Central memory CD4-positive, alpha-beta T cell (primary cell): ENCODE data around the gene TMEM40.
A peak's percentile ranks its signal among the peaks of the same experiment; 100 is the strongest.
"Not testable (repeated sequence)": the region's sequence is repeated elsewhere in the genome, so short reads cannot be mapped to it uniquely, and the experiment has no call there.

ENCODE experiments used
- DNase-seq: peaks from one replicate; pipeline ENCODE4 v3.0.0; 2022

The TMEM40 gene

GRCh38 chr3:12750223-12750622, 8.8 kb downstream of the TMEM40 start:
- DNase-seq, result no peak

DNA sequence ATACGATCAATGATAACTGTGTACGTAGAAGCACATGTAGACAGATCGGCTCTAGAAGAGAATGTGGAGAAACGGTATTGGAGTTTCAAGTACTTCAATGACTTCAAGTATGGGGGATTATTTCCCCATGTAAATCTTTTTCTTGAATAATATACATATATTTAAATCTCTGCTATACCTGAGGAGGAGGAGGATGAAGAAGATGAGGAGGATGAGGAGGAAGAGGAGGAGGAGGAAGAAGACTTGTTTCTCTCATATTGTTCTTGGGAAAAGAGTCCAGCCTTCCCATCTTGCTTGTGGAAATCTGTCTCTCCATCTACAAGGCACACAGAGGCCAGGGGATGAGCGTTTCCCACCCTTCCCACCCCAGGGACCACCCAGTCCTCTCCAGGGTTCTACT, 10.6 kb downstream of the TMEM40 start:
- no peak for DNase-seq

DNA sequence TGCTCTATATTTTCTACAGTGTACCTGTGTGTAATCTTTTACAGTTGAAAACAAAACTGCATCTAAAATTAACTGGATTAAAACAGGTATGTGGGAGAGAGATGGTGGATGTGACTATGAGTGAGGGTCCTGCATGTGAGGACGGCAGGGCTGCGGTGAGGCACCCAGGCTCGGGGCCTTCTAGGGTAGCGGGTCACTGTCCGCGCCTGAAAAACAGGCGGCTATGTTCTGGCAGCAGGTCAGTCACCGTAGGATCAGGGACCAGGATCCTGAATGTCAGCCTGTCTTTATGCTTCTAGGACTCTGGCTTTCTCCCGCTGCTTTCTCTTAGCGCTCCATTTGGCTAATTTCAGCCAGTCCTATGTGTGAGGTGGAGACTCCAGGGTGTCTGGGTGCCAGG, 12.6 kb downstream of the TMEM40 start:
- no peak for DNase-seq

DNA sequence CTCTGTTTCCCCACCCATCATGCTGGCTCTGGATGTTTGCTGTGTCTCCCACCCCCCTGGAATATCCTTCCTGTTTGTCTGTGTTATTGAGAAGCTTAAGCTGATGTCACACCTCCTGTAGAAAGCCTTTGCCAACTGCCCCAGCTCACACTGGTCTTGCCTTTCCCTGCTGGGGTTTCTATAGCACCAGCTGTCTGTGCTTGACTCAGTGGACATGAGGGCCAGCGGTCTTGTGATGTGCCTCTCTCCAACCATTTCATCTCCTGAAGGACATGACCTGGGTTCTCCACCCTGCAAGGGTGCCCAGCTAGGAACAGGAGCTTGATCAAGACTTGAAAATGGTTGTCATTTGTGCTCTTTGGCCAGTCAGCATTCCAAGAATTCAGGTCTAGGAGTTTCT, 14.7 kb downstream of the TMEM40 start:
- DNase-seq, result no peak

DNA sequence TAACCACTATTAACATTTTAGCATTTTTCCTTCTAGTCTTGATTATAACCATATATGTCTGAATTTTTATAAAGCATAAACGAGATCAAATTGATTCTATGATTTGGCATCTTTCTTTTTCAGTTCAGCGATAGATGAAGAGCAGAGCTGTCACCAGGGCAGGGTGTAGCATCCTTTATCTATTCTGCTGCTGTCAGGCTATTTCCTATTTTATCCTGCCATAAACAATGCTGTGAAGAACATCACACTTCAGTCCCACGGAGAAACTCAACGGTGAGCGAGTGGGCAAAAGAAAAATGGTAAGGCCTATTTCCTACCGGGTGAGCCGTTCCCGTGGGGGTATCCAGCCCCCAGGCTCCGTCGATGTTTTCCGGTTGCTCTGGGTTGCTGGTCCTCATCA, 15.5 kb downstream of the TMEM40 start:
- no peak for DNase-seq

DNA sequence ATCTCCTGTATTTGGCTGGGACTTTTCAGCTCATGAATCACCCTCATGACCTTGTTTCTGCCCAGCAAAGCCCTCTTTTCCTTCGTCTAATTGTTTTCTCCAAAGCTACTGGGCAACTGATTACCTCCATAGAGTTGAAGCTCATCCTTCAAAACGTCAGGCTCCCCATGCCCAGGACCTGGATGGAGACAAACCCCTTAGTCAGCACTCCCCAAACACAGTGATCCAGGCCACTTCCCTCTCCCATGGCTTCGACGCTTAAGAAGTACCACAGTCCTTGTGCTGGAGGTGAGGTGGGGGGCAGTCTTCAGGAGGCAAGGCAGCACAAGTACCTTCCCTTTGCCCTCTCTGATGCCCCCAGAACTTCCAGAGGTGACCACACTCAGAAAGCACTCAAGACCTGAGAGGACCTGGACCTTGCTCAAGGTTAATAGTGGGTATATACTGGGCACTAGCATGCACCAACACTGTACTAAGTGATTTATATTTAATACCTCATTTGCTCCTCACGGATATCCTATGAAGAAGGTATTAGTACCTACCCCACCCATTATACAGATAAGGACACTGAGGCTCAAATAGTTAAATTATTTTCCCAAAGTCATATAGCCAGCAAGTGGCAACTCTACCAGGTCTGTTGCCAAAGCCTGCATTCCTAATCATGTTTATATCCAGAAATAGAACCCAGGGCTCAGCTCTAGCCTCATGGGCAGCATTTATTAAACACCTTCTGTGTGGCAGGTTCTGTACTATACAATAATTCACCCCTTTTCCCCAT, 16.5 kb downstream of the TMEM40 start:
- no peak for DNase-seq

DNA sequence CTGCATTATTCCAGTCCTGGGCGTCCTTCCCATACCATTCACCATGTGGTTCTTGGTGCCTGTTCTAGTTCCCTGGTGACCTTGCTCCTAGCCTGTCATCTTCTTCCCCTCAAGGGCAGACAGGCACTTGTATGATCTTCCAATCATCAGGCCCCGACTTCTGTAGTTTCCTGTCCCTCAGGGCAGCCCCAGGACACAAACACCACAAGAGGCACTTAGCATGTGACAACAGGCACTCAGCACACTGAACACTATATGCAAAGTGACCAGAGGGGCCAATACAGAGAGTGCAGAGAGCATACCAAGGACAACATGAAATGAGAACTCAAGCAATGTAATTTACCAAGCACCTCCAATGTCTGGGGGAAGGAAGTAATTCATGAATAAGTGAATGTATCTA, 17.9 kb downstream of the TMEM40 start:
- DNase-seq, result no peak

DNA sequence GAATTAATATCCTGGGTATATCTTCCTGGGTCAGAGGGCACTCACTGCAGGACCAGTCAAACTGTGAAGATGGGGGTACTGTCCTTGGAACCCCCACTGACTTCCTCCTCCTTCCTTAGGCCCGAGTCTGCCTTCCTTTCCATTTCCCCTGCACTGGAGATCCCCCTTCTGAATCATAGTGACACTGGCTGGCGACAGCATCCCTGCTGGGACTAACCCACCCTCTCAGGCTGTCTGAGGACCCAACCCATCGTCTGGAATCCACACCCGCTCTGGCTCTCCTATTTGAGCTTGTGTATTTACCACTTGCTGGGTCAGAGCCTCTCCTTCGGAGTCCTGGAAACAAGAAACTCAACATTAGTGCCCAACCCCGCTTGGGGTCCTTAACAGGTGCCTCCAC, 21.2 kb downstream of the TMEM40 start:
- DNase-seq, result no peak

DNA sequence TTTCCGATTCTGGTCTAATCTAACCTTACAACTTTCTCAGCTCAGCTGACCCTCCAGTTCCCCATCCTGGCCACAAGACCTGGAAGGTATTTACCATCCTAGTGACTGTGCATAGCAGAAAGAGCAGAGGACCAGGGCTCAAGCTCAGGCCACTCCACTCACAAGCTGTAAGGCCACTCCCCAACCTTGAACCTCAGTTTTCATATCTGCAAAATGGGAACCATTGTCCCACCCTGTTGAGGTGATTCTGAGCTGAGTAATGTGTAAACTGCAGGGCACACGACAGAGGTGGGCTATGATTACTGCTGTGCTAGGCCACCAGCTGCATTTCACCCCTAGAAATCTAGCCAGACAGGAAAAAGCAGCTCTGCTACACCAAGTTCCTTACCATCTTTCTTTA, 21.7 kb downstream of the TMEM40 start:
- no peak for DNase-seq

- no peak for DNase-seq
Measured at GRCh38 chr3:12734960-12735359, 24.1 kb downstream of the TMEM40 start.

DNA sequence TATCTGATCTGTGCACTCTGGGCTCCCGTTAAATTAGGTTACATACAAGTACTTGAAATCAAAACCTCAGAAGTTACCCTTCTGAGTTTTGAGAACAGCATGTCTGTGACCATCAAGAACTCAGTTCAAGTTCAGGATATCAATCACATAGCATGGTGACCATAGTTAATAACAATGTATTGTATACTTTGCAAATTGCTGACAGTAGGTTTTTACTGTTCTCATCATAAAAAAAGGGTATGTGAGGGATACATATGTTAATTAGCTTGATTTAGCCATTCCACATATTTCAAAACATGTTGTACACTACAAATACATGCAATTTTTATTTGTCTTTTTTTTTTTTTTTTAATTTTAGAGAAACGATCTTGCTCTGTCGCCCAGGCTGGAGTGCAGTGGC, 25.5 kb downstream of the TMEM40 start:
- no peak for DNase-seq

DNA sequence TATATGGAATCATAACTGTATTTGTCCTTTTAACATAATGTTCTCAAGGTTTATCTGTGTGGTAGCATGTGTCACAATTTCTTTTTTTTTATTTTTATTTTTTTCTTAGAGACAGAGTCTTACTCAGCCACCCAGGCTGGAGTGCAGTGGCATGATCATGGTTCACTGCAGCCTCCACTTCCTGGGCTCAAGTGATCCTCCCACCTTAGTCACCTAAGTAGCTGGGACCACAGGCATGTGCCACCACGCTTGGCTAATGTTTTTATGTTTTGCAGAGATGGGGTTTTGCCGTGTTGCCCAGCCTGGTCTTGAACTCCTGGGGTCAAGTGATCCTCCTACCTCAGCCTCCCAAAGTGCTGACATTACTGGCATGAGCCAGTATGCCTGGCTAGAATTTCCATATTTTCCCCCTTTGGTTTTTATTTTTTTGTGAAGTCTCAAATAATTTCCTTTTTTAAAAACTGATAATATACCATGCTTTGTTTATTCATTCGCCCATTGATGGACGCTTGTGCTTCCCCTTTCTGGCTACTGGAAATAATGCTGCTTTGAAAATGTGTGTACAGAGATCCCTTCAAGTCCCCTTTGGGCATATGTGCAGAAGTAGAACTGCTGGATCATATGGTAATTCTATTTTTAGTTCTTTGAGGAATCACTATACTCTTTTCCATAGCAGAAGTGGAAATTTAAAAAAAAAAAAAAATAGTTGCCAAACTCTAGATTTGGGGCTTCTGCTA, 28.4 kb downstream of the TMEM40 start:
- no peak for DNase-seq

GRCh38 chr3:12729051-12729651, 29.9 kb downstream of the TMEM40 start:
- DNase-seq, result no peak

GRCh38 chr3:12727937-12728336, 31.1 kb downstream of the TMEM40 start:
- DNase-seq, result no peak

DNA sequence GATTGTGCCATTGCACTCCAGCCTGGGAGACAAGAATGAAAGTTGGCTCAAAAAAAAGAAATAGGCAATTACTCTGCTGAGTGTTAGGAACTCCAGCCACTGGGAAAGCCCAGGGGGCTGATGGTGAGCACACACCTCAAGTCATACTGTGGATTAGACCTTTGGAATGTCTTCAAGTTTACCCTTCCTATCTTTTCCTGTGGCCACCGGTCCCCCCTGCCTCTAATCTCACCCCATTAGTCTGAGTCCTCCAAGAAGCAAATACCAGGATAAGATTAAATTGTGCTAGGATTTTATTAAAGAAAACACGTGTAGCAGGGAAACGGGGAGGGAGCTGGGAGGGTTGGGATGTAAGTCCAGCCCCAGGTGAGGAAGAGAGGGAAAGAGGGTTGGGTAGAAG, 31.6 kb downstream of the TMEM40 start:
- DNase-seq, result no peak

DNA sequence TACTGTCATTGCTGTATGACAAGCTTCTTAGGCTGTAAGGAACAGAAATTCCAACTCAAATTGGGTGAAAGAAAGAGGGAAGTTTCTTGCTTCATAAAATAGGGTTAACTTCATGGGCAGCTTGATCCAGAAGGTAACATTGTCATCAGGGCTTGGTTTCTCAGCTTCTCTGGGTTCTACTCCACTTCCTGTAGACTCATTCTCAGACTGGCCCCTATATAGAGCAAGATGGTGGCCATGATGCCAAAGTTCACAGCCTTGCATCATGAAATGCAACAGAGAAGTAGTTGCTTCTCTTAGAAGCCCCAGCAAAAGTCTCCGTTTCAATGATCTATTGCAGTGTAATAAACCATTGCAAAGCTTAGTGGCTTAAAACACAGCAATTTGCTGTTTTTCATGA, 33.6 kb downstream of the TMEM40 start:
- DNase-seq, result no peak

DNA sequence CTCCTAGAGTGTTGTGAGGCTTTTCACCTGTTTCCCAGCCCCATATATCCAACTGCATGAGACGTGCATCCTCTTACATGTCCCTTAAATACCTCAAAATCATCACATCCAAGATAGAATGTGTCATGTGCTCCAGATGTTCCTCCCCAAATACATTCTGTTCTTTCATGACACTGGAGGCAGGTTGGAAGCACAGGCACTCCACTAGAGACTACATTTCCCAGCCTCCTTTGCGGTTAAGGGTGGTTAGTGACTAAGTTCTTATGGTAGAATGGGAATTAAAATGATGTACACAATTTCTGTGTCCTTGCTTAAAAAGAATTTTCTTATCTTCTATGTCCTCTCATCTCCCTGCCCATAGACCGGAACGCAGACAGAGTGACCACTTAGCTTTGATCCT, 34.3 kb downstream of the TMEM40 start:
- DNase-seq, result no peak

GRCh38 chr3:12723362-12723761, 35.7 kb downstream of the TMEM40 start:
- not testable (repeated sequence) for DNase-seq

DNA sequence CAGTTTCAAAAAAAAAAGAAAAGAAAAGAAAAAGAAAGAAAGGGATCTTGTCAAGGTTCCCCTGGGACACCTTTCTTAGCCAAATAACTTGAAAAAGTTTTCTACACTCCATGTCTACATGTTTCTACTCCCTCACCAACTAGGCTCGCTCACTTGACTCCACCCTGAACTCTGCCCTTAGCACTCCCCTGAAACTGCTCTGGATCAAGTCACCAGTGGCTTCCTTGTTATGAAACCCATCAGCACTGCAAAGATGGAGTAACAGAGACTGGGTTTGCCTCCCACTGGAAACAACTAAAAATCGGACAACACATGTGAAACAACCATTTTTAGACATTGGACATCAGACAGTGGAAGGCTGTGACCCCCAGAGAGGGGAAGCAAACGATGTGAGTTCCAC, 36.8 kb downstream of the TMEM40 start:
- no peak for DNase-seq

- DNase-seq, result peak; percentile 74
Measured at GRCh38 chr3:12719984-12720898, 38.8 kb downstream of the TMEM40 start.

GRCh38 chr3:12719541-12719940, 39.5 kb downstream of the TMEM40 start:
- no peak for DNase-seq

DNA sequence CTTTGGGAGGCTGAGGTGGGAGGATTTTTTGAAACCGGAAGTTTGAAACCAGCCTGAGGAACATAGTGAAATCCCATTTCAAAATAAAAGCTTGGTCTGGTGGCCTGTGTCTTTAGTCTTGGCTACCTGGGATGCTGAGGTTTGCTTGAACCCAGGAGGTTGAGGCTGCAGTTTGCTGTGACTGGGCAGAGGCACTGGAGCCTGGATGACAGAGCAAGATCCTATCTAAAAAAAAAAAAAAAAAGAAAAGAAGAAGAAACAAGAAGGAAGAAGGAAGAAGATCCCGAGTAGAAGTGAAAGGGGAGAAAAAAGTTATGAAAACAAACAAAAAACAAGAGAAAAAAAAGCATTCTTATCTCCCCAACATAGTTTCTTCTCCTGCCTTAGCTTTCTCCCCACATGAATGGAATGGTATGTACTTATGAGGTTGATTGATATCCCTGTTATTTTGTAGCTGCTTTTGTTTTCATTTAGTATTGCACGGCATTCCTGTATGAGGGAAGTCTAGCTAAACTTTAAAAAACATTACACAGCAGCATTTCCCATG, 42.4 kb downstream of the TMEM40 start:
- no peak for DNase-seq

- DNase-seq, result no peak
Measured at GRCh38 chr3:12714278-12714677, 44.8 kb downstream of the TMEM40 start.
